Measurements from ENCODE around the gene ARHGEF11.

GRCh38 chr1:156913809-156914387 is 131.6 kb downstream of the ARHGEF11 start:
- TF ChIP-seq POLR2AphosphoS5 (IDR thresholded peaks at IDR 0.05; ENCODE audit: low read depth, low read length) (no peak), CTCF (IDR thresholded peaks at IDR 0.05) (no peak)
